K562 (cell line): ENCODE results near the gene ARHGAP24. TPM values are rescaled to one million over a fixed set of nuclear protein-coding genes. Genes with fewer than 3 reads are reported as not detected.

Experiments used
- ID3 ChIP-seq, 2 experiments: fragments of 250-450 bp in 1 of 2; fragments of 450-650 bp in 1 of 2; sonication (Bioruptor Pico) in 1 of 2; IDR thresholded peaks; 2 replicates each; pipeline versions ENCODE4 v1.6.1 to v1.8.0; 2016 to 2021; ENCODE audit warnings: mild to moderate bottlenecking in 2 of 2, moderate library complexity in 2 of 2, missing compliant biosample characterization in 1 of 2, missing genetic modification characterization in 1 of 2
- KHSRP ChIP-seq: fragments of 450-650 bp; IDR thresholded peaks from 2 replicates; pipeline ENCODE4 v1.6.1; 2017
- L3MBTL2 ChIP-seq: fragments of 450-650 bp; IDR thresholded peaks from 2 replicates; pipeline ENCODE4 v1.6.1; 2016; ENCODE audit warnings: mild to moderate bottlenecking, moderate library complexity
- NR1H2 ChIP-seq: sonication (generic); formaldehyde crosslinking; IDR thresholded peaks from 2 replicates; pipeline ENCODE4 v1.4.0; 2020; ENCODE audit warnings: mild to moderate bottlenecking, missing genetic modification reagents
- SRSF1 ChIP-seq: fragments of 200-400 bp; formaldehyde crosslinking; IDR thresholded peaks from 2 replicates; pipeline ENCODE4 v1.6.1; 2017; ENCODE audit warnings: mild to moderate bottlenecking, low read depth, low read length, moderate library complexity
- ZC3H11A ChIP-seq: IDR thresholded peaks from 2 replicates; pipeline ENCODE4 v1.6.1; 2012; ENCODE audit warnings: low read depth, low read length, improper control_type of control experiment
- ZNF609 ChIP-seq: sonication (generic); formaldehyde crosslinking; IDR thresholded peaks from 2 replicates; pipeline ENCODE4 v1.8.1; 2023; ENCODE audit warnings: missing genetic modification reagents, mild to moderate bottlenecking, borderline replicate concordance
- polyA plus RNA-seq, 8 experiments: library from polyadenylated mRNA; depleted of rRNA in 4 of 8; stranded (reverse) in 5 of 8; unstranded in 3 of 8; fragments of >200 nt; fragmentation: Nextera tagmentation in 2 of 8; fragmentation: Illumina TruSeq in 1 of 8; extraction: Ambion mirVana in 2 of 8; extraction: Trizol in 1 of 8; gene quantifications; 2 replicates each; pipeline versions ENCODE4 v1.2.1 to v1.2.3, GENCODE V29; 2011 to 2014; ENCODE audit warnings: inconsistent platforms in 1 of 8, missing spikeins in 1 of 8
- total RNA-seq, 7 experiments: library from RNA; depleted of rRNA in 6 of 7; stranded (reverse); fragments of >200 nt in 6 of 7; fragmentation: Illumina TruSeq in 2 of 7; extraction: Trizol in 2 of 7; gene quantifications; 2 replicates each; pipeline versions ENCODE4 v1.2.1 to v1.2.3, GENCODE V29; 2011 to 2021; ENCODE audit warnings: low replicate concordance in 1 of 7

Gene ARHGAP24
- total and polyA plus RNA-seq, 9 of the 15 experiments (the other 6 are each of a cell fraction or from before 2014, with no cell fraction given), result 8.0 to 22.6 (median 14.0) TPM

GRCh38 chr4:85788604-85789003, 313.7 kb downstream of the ARHGAP24 start (continued):
- TF ChIP-seq L3MBTL2 (no peak), ID3 (CRISPR knock-in tag; IDR thresholded peaks at IDR 0.05) (no peak), ID3 (tag; IDR thresholded peaks at IDR 0.05) (no peak), NR1H2 (CRISPR knock-in tag) (no peak), ZC3H11A (no peak), ZNF609 (CRISPR knock-in tag) (no peak), SRSF1 (no peak), KHSRP (no peak)
- TF ChIP-seq, all 486 proteins: peak for 2
